NCI-H774 (cell line): ENCODE measurements around the gene TGFA.

ENCODE experiments used
- DNase-seq: peaks from one replicate; lab custom pipeline; 2025; lab: John Stamatoyannopoulos, UW

TGFA gene

DNA sequence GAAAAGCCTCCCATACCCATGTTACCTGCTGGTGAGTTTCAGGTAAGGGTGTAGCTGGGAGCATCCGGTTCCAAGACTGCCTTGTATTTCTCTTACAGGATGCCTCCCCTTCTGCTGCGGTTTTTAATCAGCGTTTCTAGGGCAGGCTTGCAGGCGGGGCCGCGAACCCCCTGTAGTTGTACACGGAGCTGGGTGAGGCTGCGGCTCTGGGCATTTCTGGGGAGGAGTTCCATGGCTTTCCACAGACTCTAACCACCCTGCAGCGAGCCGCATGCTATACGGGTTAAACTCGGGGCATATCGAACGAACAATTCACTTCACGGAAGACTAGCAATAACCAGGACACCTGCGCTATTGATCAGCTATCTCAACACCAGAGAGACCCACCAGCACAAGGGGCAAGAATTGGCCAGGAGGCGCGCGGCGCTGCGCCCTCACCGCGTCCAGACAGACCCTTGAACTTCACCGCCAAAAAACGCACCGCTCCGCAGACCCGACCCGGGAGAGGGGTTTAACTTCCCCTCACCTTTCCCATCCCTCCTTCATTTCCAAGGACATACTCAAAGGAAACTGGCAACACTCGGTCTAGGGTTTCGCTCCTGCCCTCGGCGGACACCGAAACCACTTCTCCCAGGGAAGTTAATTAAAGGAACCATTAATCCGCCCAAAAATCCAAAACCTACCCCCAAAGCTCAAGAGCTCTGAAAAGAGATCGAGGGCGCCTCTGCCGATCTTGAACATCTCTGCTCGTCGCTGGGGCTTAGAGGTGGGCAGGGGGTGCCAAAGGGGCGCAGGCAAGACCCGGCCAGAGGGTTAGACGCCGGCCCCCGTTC is 909 bp downstream of the TGFA start:
- no peak for DNase-seq

DNA sequence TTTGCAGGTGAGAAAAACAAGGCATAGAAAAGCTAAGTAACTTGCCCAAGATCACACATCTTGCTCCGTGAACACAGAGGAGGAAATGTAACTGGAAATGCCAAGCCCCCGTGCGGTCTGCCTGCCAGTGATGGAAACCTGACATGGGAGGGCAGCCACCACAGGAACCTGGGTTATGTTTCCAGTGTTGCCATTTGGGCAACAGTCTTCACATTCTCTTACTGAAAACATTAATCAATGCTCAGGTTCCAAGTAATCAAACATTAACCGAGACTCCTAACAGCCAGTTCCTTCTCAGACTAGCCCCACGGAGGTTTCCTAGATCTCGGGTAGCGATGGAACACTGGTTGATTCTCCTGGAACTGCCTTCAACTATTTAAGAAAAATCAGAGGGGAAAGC is 2.5 kb downstream of the TGFA start:
- no peak for DNase-seq

DNA sequence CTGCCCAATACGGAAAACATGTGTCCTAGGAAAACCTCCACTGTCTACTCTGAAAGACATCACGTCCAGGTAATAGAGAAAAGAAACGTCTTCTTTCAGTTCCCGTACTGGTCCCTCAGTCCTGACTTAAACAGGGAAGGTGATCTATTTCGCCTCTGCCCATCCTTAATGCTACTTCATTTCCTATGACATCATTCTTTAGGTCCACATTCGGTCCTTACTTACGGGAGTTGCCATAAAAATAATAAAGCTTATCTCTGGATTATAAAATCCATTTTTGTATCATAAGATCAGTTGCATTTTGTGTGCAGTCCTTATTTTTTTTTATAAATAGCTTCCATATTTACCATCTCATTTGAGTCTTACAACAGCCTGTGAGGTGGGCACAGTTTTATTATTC is 3.7 kb downstream of the TGFA start:
- DNase-seq: no peak

DNA sequence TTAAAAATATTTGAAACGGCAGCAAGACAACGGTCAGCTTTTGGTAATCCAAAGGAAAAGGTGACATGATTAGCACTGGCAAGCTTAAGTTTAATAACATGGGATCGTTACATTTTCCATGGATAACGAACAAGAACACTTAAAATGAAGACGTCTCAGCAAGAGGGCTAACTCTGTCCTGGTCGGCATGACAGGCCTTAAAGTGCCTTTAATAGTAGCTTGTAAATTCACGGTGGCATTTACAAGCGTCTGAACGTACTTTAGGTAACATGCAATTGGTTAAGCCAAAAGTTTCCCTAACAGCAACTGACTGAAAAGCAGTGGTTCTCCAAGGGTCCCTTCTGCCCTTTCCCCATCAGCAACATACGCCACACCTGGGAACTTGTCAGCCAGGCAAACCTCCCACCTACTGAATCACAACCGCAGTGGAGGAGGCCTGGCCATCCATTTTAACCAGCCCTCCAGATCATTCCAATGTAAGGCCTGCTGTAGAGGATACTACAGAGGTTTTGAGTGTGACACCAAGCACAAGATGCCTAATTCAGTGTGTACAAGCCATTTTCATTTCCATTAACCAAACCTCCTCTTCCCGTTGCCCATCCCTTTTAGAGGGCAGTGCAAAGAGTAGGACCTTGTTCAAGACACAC is 4.4 kb downstream of the TGFA start:
- no peak for DNase-seq

DNA sequence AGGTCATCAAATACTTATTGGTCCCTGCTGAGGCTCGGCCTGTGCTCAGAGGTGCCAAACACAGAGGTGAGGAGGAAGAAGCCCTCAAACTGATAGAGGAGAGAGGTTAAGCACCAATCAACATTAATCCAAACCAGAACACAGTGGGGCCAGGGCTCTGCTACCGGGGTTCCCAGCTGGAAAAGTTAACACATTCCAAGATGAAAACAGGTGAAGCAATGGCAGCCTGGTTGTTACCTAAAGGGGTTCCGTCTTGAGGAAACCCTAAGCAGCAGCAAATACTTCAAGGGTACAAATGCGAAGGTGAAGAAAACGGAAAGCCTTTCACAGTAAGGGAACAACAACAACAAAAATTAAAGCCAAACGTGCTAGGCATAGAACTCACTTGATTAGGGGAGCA is 5.4 kb downstream of the TGFA start:
- DNase-seq: no peak

DNA sequence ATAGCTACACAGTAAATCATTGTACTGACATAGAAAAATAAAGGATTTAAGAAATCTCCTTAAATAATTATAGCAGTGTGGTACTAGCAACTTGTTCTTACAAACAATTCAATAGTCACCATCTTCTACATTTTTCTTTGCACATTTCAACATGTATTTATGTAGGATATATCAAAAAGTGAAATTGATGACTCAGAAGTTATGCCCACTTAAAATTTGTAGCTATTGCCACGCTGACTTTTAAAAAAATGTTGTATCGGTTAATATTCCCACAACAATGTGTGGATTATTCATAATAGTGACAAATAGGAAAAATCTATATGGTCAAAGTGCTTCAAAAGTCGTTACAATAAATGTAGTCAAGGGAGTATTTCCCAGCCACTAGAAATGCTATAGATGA is 6.7 kb downstream of the TGFA start:
- DNase-seq: no peak

DNA sequence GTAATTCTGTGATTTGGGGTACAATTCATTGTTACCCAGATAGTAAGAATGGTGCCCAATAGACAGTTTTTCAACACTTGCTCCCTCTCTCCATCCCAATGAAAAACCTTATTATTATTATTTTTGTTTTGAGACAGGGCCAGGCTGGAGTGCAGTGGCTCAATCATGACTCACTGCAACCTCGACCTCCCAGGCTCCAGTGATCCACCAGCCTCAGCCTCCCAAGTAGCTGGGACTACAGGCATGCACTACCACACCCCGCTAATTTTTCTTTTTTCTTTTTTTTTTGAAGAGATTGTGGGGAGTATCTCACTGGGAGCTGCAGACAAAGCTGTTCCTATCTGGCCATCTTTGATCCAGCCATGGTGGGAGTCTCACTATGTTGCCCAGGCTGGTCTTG is 7.2 kb downstream of the TGFA start:
- no peak for DNase-seq

DNA sequence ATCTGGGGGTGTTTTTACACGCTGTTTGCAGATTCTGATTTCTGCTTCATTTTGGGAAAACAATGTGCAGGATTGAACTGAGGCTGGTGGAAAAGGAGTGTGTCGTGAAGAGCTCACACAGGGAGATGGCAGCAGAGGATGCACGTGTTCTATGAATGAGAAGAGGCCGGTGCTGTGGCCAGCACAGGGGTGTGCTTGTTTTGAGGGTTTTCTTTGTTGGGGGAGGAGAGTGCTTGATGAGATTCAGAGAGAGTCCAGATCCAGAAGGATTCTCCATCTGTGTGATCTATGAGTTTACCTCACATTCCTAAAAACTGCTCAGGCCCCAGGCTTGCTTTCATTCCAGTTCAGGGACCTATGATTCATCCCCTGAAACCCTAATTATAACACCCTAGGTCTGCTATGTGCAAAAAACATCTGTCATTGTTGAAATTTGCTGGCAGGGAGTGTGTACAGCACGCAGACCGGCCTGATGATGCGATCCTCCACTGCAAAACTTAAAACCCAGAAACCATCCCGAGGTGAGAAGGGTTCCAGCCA is 12.1 kb downstream of the TGFA start:
- DNase-seq: no peak

DNA sequence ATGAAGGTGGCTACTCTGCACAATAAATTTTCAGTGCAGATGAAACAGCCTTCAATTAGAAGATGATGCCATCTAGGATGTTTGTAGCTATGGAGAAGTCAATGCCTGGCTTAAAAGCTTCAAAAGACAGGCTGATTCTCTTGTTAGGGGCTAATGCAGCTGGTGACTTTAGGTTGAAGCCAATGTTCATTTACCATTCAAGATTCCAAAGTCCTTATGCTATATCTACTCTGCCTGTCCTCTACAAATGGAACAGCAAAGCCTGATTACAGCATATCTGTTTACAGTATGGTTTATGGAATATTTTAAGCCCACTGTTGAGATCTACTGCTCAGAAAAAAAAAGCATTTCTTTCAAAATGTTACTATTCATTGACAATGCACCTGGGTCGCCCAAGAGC is 15.8 kb downstream of the TGFA start:
- no peak for DNase-seq

DNA sequence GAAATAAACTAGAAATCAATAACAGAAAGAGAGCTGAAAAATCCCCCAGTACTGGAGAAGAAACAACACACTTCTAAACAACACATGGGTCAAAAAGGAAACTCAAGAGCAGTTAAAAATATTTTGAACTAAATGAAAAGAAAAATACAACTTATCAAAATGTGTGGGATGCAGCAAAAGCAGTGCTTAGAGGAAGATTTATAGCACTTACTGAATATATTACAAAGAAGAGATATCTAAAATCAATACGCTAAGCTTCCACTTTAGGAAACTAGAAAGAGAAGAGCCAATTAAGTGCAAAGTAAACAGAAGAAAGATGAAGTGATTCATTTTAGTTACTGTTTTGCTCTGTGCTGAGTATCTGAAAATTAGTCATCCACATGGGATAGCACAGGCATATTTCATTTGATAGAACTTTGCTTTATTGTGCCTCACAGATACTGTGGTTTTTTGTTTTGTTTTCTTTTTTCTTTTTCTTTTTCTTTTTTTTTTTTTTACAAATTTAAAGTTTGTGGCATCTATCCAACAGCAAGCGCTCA is 17.0 kb downstream of the TGFA start:
- no peak for DNase-seq

DNA sequence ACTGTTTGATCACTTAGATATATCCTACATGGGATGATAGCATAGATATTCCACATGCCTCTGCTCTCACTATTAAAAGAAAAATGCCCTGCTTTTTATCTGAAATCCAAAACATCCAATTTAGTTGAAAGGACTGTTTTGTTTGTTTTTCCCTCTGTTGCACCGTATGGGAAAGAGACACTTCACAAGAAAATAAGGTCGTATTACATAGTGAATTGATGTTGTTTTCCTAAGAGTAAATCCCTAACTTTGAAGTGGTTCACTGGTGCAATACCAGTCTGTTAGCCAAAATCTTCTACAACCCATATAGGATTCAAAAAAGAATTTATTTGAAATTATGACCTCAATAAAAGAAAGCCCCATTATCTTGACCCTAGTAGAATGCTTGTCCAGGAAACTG is 18.1 kb downstream of the TGFA start:
- no peak for DNase-seq

DNA sequence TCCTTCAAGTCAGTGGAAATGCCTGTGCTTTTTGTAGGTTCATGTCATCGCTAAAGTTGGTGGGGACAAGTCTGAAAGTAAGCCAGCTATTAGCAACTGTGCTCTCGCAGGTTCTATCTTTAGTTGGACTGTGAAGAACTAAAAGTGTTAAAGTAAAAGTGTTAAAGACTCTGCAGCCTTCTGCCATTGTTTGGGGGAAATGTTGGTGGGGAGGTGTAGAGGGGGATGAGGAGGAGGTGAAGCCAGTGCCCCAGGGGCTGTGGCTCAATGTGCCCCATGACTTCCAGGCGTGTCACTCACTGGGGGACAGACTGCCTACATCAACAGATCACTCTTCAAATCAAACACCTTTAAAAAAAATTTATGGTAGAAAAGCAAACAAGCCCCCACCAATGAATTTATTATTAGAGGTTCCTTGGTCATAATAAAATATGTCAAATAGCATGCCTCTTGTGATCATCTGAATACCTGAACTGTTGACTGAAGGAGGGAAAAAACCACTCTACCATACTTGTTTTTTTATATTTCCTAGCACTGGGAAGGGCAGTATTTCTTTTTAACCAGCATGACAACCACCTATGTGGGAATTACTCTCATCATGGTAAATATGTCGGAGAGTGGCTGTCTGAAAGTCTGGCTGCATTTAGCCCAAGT is 19.3 kb downstream of the TGFA start:
- DNase-seq: no peak

DNA sequence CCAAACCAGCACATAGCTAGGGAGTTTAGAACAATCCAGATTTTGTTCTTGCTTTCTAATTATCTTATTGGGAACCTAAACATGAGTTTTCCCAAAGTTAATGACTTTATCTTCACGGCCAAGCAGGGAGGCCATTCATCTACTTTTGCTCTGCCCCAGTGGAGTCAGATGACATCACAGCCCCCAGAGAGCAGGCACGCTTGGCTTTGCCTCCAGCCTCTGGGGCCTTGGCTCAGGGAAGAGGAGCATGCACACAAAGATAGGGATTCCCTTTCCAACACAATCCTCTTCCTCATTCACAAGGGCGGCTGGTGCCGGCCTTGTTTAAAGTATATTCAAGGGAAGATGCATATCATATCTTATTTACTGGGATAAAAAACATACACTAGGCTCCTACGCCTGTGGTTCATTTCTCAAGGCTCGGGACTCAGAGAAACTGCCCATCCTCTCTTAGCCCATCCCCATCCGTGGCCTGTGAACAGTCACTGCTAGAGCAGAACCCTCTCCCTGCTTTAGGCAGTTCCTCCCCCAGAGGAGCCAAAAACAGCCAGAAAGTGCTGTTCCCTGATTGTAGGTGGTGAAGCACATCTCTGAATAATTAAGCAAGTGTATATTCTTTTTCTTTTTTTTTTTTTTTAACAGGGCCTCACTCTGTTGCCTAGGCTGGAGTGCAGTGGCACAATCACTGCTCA is 21.2 kb downstream of the TGFA start:
- DNase-seq: no peak

DNA sequence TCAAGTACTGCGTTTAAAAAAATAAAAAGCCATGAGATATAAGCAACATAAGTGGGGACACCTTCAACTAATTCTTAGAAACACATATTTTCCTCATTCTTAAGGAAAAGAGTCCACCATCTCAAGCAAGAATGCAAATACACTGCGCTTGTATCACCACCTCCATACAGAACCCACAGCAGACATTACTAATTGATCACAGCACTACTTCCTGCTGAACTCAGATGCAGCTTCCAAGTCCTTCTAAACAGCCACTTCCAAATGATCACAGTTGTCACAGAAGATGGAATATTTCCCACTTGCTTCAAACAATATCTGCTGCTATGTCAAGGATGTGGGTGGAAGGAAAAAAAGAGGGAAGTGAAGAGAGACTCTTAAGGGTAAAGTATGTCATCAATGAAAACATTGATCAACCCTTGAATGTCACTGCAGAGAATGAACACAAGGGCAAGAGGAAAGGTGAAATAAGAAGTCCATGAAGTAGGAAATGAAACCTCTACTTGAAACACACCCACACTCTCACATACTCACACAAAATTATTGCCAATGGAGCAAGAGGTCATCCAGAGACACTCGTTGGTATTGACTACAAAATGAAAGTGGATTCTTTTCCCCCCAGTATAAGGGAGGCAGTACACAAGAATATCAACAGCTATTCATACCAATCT is 22.1 kb downstream of the TGFA start:
- DNase-seq: no peak

DNA sequence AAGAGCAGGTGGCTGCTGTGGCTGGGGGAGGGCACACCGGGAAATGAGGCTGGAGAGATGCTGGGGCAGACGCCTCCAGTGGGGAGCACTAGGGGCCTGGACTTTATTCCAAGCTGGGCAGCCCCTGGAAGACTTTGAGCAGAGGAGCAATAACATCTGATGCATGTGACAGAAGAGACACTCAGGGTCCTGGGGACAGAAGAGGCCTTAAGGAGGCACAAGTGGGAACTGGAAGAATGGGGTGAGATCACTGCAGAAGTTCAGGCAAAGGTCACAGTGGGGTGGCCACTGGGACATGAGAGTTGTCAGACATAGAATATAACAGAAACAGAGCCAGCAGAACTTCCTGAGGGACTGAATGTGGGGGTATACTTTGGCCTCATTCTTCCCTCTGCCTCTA is 24.0 kb downstream of the TGFA start:
- no peak for DNase-seq

DNA sequence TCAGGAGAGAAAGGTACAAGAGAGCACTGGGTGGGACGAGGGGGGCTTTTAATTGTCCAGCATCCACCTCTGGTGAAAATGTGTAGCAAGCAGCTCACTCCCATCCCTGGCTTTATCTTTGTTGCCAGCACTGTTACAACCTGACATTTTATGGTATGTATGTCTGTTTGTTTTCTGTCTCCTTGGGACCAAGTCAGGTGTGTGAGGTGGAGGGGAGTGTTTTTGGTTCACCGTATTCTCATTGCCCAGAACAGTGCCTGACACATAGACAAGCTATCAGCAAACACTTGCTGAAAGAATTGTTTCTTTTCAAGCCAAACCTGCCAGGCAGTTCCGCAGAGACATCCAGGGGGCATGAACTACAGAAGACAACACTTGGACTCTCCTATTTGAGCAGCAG is 24.7 kb downstream of the TGFA start:
- DNase-seq: no peak

DNA sequence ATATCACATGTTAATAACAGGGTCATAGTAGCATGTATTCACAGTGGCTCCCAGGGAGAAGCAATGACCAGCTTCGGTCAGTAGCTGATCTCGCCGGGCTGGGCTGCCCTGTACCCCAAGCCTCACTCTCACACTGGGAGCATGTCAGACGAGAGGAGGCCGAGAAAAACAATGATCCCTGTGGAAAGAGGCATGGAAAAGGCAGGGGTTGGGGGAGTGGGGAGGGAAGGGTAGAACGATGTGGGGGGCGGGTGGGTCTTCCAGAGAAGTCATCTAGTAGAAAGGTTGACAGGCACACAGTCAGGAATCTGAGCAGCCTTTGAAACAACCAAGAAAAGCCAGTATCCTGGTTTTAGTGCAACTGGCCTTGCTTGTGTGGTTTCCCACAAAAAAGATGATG is 25.4 kb downstream of the TGFA start:
- no peak for DNase-seq

DNA sequence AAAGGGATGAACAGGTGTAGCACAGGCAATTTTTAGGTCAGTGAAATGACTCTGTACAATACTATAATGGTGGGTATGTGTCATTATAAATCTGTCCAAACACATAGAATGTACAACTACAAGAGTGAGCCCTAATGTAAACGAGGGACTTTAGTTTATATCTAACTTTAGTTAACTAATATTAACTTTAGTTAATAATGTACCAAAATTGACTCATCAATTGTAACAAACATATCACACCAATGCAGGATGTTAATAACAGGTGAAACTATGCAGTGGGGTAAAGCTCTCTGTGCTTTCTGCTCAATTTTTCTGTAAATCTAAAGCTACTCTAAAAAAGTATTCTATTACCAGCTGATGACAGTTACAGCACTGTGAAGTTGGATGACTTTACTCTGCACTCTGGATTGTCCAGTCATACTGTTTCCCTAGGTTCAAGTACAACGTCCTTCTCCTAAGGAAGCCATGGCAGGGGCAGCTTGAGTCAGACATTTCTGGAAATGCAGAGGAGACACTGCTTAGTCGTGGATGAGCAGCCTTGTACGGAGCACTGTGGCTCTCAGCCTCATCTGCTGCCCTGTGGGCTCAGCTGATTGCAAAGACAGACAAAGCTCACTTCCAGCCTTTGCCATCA is 26.1 kb downstream of the TGFA start:
- no peak for DNase-seq

DNA sequence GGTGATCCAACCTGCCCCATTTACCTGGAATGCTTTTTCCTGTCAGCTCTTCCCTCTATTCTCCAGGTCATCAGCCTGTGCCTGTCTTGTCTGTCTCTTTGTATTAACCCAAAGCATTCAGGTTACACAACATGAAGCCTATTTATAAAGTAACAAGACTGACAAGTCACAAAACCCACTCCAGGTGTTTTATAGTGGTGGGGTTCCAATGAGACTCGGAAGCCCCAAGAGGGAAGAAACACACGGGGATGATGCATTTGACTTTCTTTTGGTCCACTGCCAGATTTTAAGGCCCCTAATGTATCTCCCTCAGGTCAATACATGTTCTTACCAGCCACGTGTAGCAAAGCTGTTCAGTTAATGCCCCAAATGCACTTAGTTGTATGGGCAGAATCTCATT is 27.5 kb downstream of the TGFA start:
- DNase-seq: no peak

DNA sequence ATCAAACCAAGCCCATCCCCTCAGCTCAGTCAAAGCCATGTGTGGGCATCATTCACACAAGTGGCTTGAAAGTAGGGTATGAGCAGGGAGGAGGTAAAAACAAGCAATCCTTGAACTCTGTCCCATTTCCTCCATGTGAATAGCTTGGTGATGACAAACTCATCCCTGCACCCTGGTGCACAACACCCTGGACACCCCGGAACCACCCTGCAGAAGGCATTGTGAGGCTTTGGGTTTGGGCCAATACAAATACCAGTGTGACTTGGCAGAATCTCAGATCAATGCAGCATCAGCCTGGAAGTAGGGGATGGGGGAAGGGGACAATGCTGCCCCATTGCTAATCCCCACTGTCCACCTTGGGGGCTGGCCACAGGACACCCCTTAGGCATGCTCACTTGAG is 28.6 kb downstream of the TGFA start:
- no peak for DNase-seq
